Left ventricle myocardium inferior (tissue), 1 donor: ENCODE results near the gene SPACA7. TPM values are rescaled to one million over a fixed set of nuclear protein-coding genes. Genes with fewer than 3 reads are reported as not detected.
"Not testable (repeated sequence)": the region's sequence is repeated elsewhere in the genome, so short reads cannot be mapped to it uniquely, and the experiment has no call there.

Experiments used
- DNase-seq: peaks from one replicate; pipeline ENCODE4 v3.0.0-alpha.2; 2020
- H3K27ac ChIP-seq: fragments of 200-600 bp; replicated peaks from 2 replicates; pipeline ENCODE4 v1.8.0; 2021
- H3K27me3 ChIP-seq: fragments of 200-600 bp; 2 replicates; pipeline ENCODE4 v1.8.0; 2021; ENCODE audit warnings: low read depth
- H3K36me3 ChIP-seq: fragments of 200-600 bp; 2 replicates; pipeline ENCODE4 v1.8.0; 2021
- H3K4me1 ChIP-seq: fragments of 200-600 bp; 2 replicates; pipeline ENCODE4 v1.8.0; 2021
- H3K4me3 ChIP-seq: fragments of 200-600 bp; 2 replicates; pipeline ENCODE4 v1.8.0; 2021; ENCODE audit warnings: mild to moderate bottlenecking, moderate library complexity
- H3K9me3 ChIP-seq: fragments of 200-600 bp; replicated peaks from 2 replicates; pipeline ENCODE4 v1.8.0; 2021
- intact Hi-C: fragments of 100-400 bp; cut with micrococcal nuclease; formaldehyde crosslinking; loops from one replicate; pipeline ENCODE4 v1.11.0; 2022
- total RNA-seq: library from RNA; stranded (reverse); fragmentation: NEBNext Ultra II Directional; extraction: Animal tissue kit (Norgen Biotek cat#: 25700); gene quantifications from one replicate; pipeline ENCODE4 v1.2.1, GENCODE V29; 2021
- TF ChIP-seq, protein P1 (sequence below): fragments of 200-600 bp; IDR thresholded peaks from 2 replicates; pipeline ENCODE4 v1.8.0; 2021; ENCODE audit warnings: antibody characterized with exemption, mild to moderate bottlenecking, borderline replicate concordance
- donor health status: DM: no; HTN: yes; CAD: no; lungs with severe emphysema.

The SPACA7 gene
- total RNA-seq, 1 donor from 2014 or later = not detected

DNA sequence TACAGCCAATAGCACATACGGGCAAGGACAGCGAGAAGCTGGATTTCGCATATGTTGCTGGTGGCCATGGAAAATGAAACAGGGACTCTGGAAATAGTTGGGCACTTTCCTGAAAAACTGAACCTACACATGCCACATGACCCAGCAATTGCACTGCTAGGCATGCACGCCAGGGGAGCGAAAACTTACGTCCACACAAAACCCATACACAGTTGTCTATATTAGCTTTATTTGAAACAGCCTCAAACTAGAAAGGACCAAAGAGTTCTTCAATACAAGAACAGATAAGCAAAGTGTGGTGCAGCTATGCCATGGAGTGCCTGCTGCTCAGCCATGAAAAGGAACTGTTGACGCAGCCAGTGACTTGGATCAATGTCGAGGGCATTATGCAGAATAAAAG is 7.3 kb upstream of the SPACA7 start:
- no peak overlapping the region for H3K4me3 ChIP-seq
- no peak for DNase-seq
- intact Hi-C loops = no loop called here

DNA sequence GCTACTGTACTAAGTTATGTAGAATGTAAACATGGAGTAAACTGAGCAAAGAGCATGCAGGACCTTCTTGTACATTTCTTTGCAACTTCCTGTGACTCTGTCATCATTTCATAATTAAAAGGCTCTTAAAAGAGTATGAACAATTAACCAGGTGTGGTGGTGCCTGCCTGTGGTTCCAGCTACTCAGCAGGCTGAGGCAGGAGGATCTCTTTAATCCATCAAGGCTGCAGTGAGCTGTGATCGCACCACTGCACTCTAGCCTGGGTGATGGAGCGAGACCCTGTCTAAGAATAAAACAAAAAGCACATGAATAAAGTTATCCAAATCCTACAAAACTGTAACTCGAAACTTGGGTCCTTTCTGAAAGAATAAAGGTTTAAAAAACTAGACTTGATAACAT is 5.8 kb upstream of the SPACA7 start:
- no peaks in the 10 kb centered on the region for H3K4me1 ChIP-seq
- TF ChIP-seq, protein P1, sequence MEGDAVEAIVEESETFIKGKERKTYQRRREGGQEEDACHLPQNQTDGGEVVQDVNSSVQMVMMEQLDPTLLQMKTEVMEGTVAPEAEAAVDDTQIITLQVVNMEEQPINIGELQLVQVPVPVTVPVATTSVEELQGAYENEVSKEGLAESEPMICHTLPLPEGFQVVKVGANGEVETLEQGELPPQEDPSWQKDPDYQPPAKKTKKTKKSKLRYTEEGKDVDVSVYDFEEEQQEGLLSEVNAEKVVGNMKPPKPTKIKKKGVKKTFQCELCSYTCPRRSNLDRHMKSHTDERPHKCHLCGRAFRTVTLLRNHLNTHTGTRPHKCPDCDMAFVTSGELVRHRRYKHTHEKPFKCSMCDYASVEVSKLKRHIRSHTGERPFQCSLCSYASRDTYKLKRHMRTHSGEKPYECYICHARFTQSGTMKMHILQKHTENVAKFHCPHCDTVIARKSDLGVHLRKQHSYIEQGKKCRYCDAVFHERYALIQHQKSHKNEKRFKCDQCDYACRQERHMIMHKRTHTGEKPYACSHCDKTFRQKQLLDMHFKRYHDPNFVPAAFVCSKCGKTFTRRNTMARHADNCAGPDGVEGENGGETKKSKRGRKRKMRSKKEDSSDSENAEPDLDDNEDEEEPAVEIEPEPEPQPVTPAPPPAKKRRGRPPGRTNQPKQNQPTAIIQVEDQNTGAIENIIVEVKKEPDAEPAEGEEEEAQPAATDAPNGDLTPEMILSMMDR = no peak
- no peak overlapping the region for H3K4me3 ChIP-seq
- no peak for DNase-seq
- peaks cover 49% of the 10 kb centered on the region for H3K27me3 ChIP-seq
- intact Hi-C loops = no loop called here
- no peak overlapping the region for H3K27ac ChIP-seq
- H3K9me3 ChIP-seq = peaks cover 30% of the 10 kb centered on the region
- no peaks in the 10 kb centered on the region for H3K36me3 ChIP-seq

More for the DNA sequence above, 7.3 kb upstream of the SPACA7 start:
- Histone ChIP-seq H3K27ac (no peak overlapping the region), H3K36me3 (no peaks in the 10 kb centered on the region), H3K9me3 (peaks cover 30% of the 10 kb centered on the region), H3K27me3 (peaks cover 59% of the 10 kb centered on the region), H3K4me1 (no peaks in the 10 kb centered on the region)
- TF ChIP-seq, protein P1 = no peak

DNA sequence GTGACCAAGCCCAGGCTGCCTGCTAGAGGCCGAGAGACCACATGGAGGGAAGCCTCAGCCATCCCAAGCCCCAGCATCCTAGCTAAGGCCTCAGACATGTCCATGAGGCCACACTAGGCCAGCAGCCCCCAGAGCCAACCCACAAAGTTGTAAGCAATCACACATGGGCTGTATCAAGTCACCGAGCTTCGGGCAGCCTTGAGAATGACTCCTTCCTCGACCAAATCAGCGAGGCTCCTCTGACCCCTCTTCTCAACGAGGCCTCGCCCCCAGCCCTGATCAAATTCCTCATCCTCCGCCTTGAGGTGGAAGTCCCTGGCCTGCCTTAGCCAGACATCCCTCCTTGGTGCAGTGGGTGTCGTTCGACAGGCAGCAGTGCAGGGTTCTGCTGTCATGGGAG is 1.9 kb upstream of the SPACA7 start:
- Histone ChIP-seq H3K9me3 (peaks cover 18% of the 10 kb centered on the region), H3K4me3 (no peak overlapping the region), H3K27ac (no peak overlapping the region), H3K4me1 (no peaks in the 10 kb centered on the region), H3K27me3 (peaks cover 38% of the 10 kb centered on the region), H3K36me3 (no peaks in the 10 kb centered on the region)
- TF ChIP-seq, protein P1 = no peak
- no peak for DNase-seq
- intact Hi-C loops = no loop called here

DNA sequence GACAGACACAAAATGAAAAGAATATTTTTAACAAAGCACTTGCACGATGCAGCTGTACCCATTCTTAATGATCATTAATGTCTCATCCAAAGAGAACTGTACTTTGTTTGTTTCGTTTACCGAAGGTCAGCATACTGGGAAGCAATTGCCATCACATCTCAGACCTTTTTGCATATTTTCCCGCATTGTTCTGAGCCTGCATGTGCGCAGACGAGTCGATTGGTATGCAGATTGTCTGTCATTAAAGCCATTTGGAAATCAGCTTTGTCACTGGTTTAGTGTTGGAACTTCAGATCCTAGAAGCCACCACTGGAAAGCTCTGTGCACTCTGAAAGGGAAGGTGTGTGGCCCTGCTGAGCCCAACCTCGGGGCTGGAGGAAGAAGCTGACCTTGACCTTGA is 15.6 kb downstream of the SPACA7 start:
- H3K4me3 ChIP-seq = no peak overlapping the region
- H3K27me3 ChIP-seq = peaks cover 48% of the 10 kb centered on the region
- TF ChIP-seq, protein P1 = no peak
- H3K9me3 ChIP-seq = no peaks in the 10 kb centered on the region
- intact Hi-C loops = no loop called here
- H3K4me1 ChIP-seq = no peaks in the 10 kb centered on the region
- H3K27ac ChIP-seq = no peak overlapping the region
- no peak for DNase-seq
- H3K36me3 ChIP-seq = no peaks in the 10 kb centered on the region

DNA sequence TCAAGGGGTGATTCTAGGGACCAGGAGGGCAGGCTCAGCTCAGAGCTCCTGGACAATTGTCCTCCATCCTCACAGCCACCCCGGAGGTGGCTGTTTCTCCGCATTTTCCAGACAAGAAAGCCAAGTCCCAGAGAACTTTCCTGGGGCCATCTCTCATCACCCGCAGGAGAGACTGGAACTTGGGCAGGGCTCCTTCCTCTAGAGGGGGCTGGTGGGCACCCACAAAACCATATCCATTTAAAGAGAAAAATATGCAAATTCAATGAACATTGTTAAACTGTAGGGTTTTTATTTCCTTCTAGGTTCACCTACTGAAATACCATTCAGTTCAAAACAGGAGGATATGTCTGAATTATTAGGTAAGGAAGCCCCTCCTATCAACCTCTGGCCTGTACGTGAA is 16.6 kb downstream of the SPACA7 start:
- intact Hi-C loops = no loop called here
- no peaks in the 10 kb centered on the region for H3K4me1 ChIP-seq

DNA sequence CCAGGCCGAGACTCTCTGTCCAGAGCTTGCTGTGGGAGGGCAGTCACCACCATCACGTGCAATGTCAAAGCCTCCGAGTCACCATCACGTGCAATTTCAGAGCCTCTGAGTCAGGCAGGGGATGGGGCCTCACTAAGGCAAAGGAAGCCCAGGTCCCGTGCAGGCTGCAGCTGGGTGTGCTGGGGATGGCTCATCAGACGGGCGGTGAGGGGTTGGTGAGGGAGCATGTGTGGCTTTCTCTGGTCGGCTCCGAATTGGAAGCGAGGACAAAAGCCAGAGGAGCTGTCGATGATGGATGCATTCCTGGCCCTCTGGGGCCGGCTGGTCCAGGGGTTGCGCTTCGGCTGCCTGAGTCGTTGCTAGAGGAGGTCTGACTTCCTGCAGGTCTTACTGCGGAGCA is 18.9 kb downstream of the SPACA7 start:
- intact Hi-C loops, DNase-seq, H3K4me3 ChIP-seq, H3K27ac ChIP-seq, H3K36me3 ChIP-seq, H3K4me1 ChIP-seq, H3K9me3 ChIP-seq: not testable (repeated sequence)
- H3K27me3 ChIP-seq = peaks cover 63% of the 10 kb centered on the region

More for the DNA sequence above, 16.6 kb downstream of the SPACA7 start:
- Histone ChIP-seq H3K27me3 (peaks cover 58% of the 10 kb centered on the region), H3K27ac (no peak overlapping the region), H3K4me3 (no peak overlapping the region), H3K36me3 (no peaks in the 10 kb centered on the region), H3K9me3 (no peaks in the 10 kb centered on the region)
- TF ChIP-seq, protein P1 = no peak
- no peak for DNase-seq

DNA sequence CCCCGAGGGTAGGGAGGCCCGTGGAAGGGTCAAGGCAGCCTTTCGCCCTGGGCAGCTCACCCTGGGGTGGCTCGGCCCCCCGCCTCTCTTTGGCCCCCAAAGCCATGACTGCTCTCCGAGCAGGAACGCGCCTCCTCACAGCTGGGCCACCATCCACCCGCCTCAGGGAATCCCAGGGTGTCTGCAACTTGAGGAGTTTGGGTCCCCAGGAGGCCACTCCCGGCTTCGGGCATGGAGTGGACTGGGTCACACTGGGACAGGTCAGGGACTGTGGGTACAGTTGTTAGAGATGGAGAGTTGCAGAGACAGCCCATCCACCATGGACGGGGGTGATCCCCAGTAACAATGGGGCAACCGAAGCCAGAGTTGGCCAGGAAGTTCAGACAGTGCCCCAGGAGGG is 19.8 kb downstream of the SPACA7 start:
- peaks cover 55% of the 10 kb centered on the region for H3K27me3 ChIP-seq
- intact Hi-C loops, DNase-seq: not testable (repeated sequence)

More for the DNA sequence above, 19.8 kb downstream of the SPACA7 start:
- H3K9me3 ChIP-seq, H3K27ac ChIP-seq, H3K4me1 ChIP-seq, H3K36me3 ChIP-seq, H3K4me3 ChIP-seq: not testable (repeated sequence)
